ENCODE results near the gene FBXO41. TPM values are rescaled to one million over a fixed set of nuclear protein-coding genes. Genes with fewer than 3 reads are reported as not detected.

Gene FBXO41
- polyA plus RNA-seq, 1 donor: 2.1 TPM

GRCh38 chr2:73214120-73215035 lies 69.9 kb downstream of the FBXO41 start, which contains the start of gene SMYD5:
Gene SMYD5 (plus strand): TSS chr2:73214245. CDS start chr2:73214267, 22 bp downstream.
- peak; percentile 79 for DNase-seq

- peak; percentile 55 for DNase-seq
These were observed 71.7 kb downstream of the FBXO41 start for GRCh38 chr2:73212448-73213176.

- DNase-seq: no peak
These were observed 72.2 kb downstream of the FBXO41 start for GRCh38 chr2:73212098-73212447.

GRCh38 chr2:73210696-73211095 lies 73.6 kb downstream of the FBXO41 start:
- DNase-seq: no peak

- DNase-seq: no peak
These were observed 74.3 kb downstream of the FBXO41 start for GRCh38 chr2:73210019-73210418.

GRCh38 chr2:73208258-73208657 lies 76.0 kb downstream of the FBXO41 start:
- DNase-seq: no peak

- no peak for DNase-seq
These were observed 78.7 kb downstream of the FBXO41 start for GRCh38 chr2:73205611-73206010.

Other genes with a start within 250 kb of the FBXO41 start
- gene SFXN5, start 212.8 kb downstream of the FBXO41 start, polyA plus RNA-seq (ENCODE audit: insufficient read length): 26.3 TPM
- gene RAB11FIP5, start 171.5 kb downstream of the FBXO41 start, polyA plus RNA-seq (ENCODE audit: insufficient read length): 43.9 TPM
- gene NOTO, start 81.9 kb downstream of the FBXO41 start, polyA plus RNA-seq (ENCODE audit: insufficient read length): 0.10 TPM
- 43.4 TPM for gene SMYD5, start 70.2 kb downstream of the FBXO41 start, polyA plus RNA-seq (ENCODE audit: insufficient read length)
- gene PRADC1, start 51.2 kb downstream of the FBXO41 start, polyA plus RNA-seq (ENCODE audit: insufficient read length): 13.4 TPM
- 276 TPM for gene CCT7, start 50.2 kb downstream of the FBXO41 start, polyA plus RNA-seq (ENCODE audit: insufficient read length)
- not detected for gene EGR4, start 9.1 kb upstream of the FBXO41 start, polyA plus RNA-seq (ENCODE audit: insufficient read length)
- gene ALMS1, start 101.4 kb upstream of the FBXO41 start, polyA plus RNA-seq (ENCODE audit: insufficient read length): 45.2 TPM